Neural progenitor cell (in vitro differentiated cells): ENCODE results near the gene PPM1H.

ENCODE experiments used
- CTCF ChIP-seq: fragments of 200-600 bp; sonication (generic); IDR thresholded peaks from 2 replicates; pipeline ENCODE4 v1.5.1; 2017; ENCODE audit warnings: antibody characterized with exemption, mild to moderate bottlenecking
- EZH2 ChIP-seq: fragments of 200-600 bp; sonication (generic); IDR thresholded peaks from 2 replicates; pipeline ENCODE4 v1.6.1; 2017; ENCODE audit warnings: antibody characterized with exemption, mild to moderate bottlenecking, moderate library complexity
- EZH2phosphoT487 ChIP-seq: fragments of 200-600 bp; sonication (generic); IDR thresholded peaks from 2 replicates; pipeline ENCODE4 v1.6.1; 2017; ENCODE audit warnings: antibody characterized with exemption

GRCh38 chr12:62806893-62807292 is 128.1 kb downstream of the PPM1H start:
- no peak for TF ChIP-seq CTCF
- no peak for TF ChIP-seq EZH2
- no peak for TF ChIP-seq EZH2phosphoT487
